ENCODE results near the gene ZNF638.

- TF ChIP-seq YY1 (IDR thresholded peaks at IDR 0.05; ENCODE audit: insufficient read depth, insufficient read length) = no peak
- TF ChIP-seq ZNF274 (IDR thresholded peaks at IDR 0.05; ENCODE audit: low read depth, low read length) = no peak
- TF ChIP-seq SUZ12 (IDR thresholded peaks at IDR 0.05; ENCODE audit: extremely low read depth, insufficient read depth, insufficient read length) = no peak
Measured at GRCh38 chr2:71457923-71458322, 126.3 kb downstream of the ZNF638 start.

Data from NT2/D1 (cell line).